ENCODE results near the gene AMN.

DNA sequence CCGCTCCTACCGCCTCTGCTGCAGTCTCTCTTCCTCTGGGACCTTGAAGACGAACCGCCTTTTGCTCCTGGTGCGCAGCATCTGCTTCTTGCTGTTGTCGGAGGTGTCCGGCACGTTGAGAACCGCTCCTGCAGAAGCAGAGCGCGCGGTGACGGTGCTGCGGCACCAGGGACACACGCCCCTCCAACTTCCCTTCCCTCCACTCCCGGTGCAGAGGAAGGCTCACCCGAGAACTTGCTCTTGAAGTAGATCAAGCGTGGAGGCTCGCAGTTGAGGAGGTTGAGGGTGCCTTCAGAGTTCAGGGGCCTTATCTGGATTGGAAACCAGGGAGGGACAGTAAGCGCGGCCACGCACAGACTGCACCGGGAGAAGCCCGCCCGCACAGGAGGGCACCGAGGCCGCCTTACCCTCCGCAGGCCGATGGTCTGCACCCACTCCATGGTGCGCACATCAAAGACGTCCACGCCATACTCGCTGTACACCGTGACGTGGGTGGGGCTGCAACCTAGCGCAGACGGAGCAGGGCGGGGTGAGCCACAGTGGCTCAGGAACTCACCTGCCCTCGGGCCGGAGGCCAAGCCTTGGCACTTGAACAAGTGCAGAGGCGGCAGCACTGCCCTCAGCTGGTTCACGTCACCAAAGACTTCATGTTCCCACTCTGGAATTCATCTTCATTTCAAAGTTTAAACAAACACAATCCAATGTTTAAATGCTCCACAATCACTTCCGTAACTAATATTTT, 17.5 kb downstream of the AMN start:
- TF ChIP-seq, protein P1, sequence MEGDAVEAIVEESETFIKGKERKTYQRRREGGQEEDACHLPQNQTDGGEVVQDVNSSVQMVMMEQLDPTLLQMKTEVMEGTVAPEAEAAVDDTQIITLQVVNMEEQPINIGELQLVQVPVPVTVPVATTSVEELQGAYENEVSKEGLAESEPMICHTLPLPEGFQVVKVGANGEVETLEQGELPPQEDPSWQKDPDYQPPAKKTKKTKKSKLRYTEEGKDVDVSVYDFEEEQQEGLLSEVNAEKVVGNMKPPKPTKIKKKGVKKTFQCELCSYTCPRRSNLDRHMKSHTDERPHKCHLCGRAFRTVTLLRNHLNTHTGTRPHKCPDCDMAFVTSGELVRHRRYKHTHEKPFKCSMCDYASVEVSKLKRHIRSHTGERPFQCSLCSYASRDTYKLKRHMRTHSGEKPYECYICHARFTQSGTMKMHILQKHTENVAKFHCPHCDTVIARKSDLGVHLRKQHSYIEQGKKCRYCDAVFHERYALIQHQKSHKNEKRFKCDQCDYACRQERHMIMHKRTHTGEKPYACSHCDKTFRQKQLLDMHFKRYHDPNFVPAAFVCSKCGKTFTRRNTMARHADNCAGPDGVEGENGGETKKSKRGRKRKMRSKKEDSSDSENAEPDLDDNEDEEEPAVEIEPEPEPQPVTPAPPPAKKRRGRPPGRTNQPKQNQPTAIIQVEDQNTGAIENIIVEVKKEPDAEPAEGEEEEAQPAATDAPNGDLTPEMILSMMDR (IDR thresholded peaks at IDR 0.05; ENCODE audit: low read depth, low read length, poor library complexity, severe bottlenecking) = no peak
- TF ChIP-seq EZH2phosphoT487 (IDR thresholded peaks at IDR 0.05; ENCODE audit: borderline replicate concordance, low read length) = no peak

Data from DOHH2 (cell line).